PC-3 (cell line): ENCODE data around the gene ABCC3. TPM values are rescaled to one million over a fixed set of nuclear protein-coding genes. Genes with fewer than 3 reads are reported as not detected.

Source experiments
- ATAC-seq: fragments of 200-7000 bp; cut with Tn5 transposase; 2 replicates; pipeline ENCODE4 v1.9.1; 2020; ENCODE audit warnings: mild to moderate bottlenecking, moderate library complexity
- Bru-seq: library from RNA; stranded (reverse); fragments of 400-500 nt; gene quantifications from one replicate; lab custom pipeline; 2021; lab: Mats Ljungman, UMichigan
- BruChase-seq, 2 experiments: library from RNA; stranded (reverse); fragments of 400-500 nt; gene quantifications; one replicate each; lab custom pipeline; 2021; lab: Mats Ljungman, UMichigan
- BruUV-seq: library from RNA; stranded (reverse); fragments of 400-500 nt; replicated peaks from 2 replicates; lab custom pipeline; 2021; lab: Mats Ljungman, UMichigan
- CTCF ChIA-PET: fragments of 300-600 bp; sonication (Branson Sonifier 250); formaldehyde crosslinking; loops from one replicate; lab custom pipeline; 2022; ENCODE audit warnings: antibody characterized with exemption; lab: Charles Lee
- POLR2A ChIA-PET: fragments of 300-600 bp; sonication (Branson Sonifier 250); formaldehyde crosslinking; loops from one replicate; lab custom pipeline; 2022; ENCODE audit warnings: antibody characterized with exemption; ENCODE audit not compliant: unreplicated experiment; lab: Charles Lee
- DNase-seq: peaks from one replicate; pipeline ENCODE4 v3.0.0-alpha.2; 2015
- H2AFZ ChIP-seq: fragments of 300-600 bp; sonication (generic); 2 replicates; pipeline ENCODE4 v1.6.0; 2016; ENCODE audit warnings: antibody characterized with exemption, low read length
- H3F3A ChIP-seq: fragments of 300-600 bp; sonication (generic); one replicate; pipeline ENCODE4 v1.6.0; 2017; ENCODE audit warnings: antibody characterized with exemption, low read length, control low read depth, mild to moderate bottlenecking; ENCODE audit not compliant: unreplicated experiment
- H3K27ac ChIP-seq: fragments of 300-600 bp; sonication (generic); 2 replicates; pipeline ENCODE4 v1.5.1; 2016; ENCODE audit warnings: mild to moderate bottlenecking, low read length
- H3K27me3 ChIP-seq: fragments of 300-600 bp; sonication (generic); 2 replicates; pipeline ENCODE4 v1.6.1; 2016; ENCODE audit warnings: low read length, mixed read lengths
- H3K36me3 ChIP-seq: fragments of 300-600 bp; sonication (generic); 2 replicates; pipeline ENCODE4 v1.6.1; 2016; ENCODE audit warnings: low read depth, mixed run types, low read length, mixed read lengths
- H3K4me1 ChIP-seq: fragments of 300-600 bp; sonication (generic); 2 replicates; pipeline ENCODE4 v1.5.1; 2016; ENCODE audit warnings: low read length; ENCODE audit not compliant: insufficient read depth
- H3K4me2 ChIP-seq: fragments of 300-600 bp; sonication (generic); 2 replicates; pipeline ENCODE4 v1.6.0; 2016; ENCODE audit warnings: low read length
- H3K4me3 ChIP-seq: fragments of 300-600 bp; sonication (generic); 2 replicates; pipeline ENCODE4 v1.5.1; 2016; ENCODE audit warnings: mild to moderate bottlenecking, low read length, mixed read lengths
- H3K79me2 ChIP-seq: fragments of 300-600 bp; sonication (generic); 2 replicates; pipeline ENCODE4 v1.6.1; 2017; ENCODE audit warnings: low read length, mixed read lengths
- H3K9ac ChIP-seq: fragments of 300-600 bp; sonication (generic); 2 replicates; pipeline ENCODE4 v1.6.0; 2016; ENCODE audit warnings: mild to moderate bottlenecking, low read length
- H3K9me2 ChIP-seq: fragments of 300-600 bp; sonication (generic); replicated peaks from 2 replicates; pipeline ENCODE4 v1.6.1; 2016; ENCODE audit warnings: mixed run types, low read length, mixed read lengths
- H3K9me3 ChIP-seq: fragments of 300-600 bp; sonication (generic); 2 replicates; pipeline ENCODE4 v1.6.1; 2016; ENCODE audit warnings: low read length, mixed read lengths
- H4K20me1 ChIP-seq: fragments of 300-600 bp; sonication (generic); 2 replicates; pipeline ENCODE4 v1.6.1; 2016; ENCODE audit warnings: low read length, mixed read lengths
- CTCF ChIP-seq: fragments of 300-600 bp; sonication (generic); conservative IDR thresholded peaks from 2 replicates; pipeline ENCODE4 v1.5.1; 2017; ENCODE audit warnings: antibody characterized with exemption, low read depth, mild to moderate bottlenecking, low read length
- EZH2 ChIP-seq: fragments of 300-600 bp; sonication (generic); IDR thresholded peaks from one replicate; pipeline ENCODE4 v1.6.1; 2017; ENCODE audit warnings: antibody characterized with exemption, mild to moderate bottlenecking, low read length; ENCODE audit not compliant: unreplicated experiment
- EZH2phosphoT487 ChIP-seq: fragments of 300-600 bp; sonication (generic); IDR thresholded peaks from 2 replicates; pipeline ENCODE4 v1.6.1; 2018; ENCODE audit warnings: mild to moderate bottlenecking, antibody characterized with exemption, low read length, borderline replicate concordance
- intact Hi-C: fragments of 100-400 bp; cut with micrococcal nuclease; formaldehyde crosslinking; loops from 2 replicates; pipeline ENCODE4 v1.9.0; 2023
- long read RNA-seq: library from polyadenylated mRNA; unstranded; transcript quantifications from one replicate; pipeline ENCODE4 v2.0.0, GENCODE V29; 2021; ENCODE audit not compliant: unreplicated experiment
- total RNA-seq: library from RNA; depleted of rRNA; stranded (reverse); fragments of >200 nt; gene quantifications from 2 replicates; pipeline ENCODE4 v1.2.3, GENCODE V29; 2014; rRNA removed

Gene ABCC3
- 50.2 and 64.4 TPM in 2 replicates for total RNA-seq
- Bru-seq, nascent RNA: percentile 95 among the genes with signal in this experiment
- percentile 95 among the genes with signal in this experiment for BruChase-seq, experiment 1, labeled RNA remaining after a 6-hour chase
- BruChase-seq, experiment 2, labeled RNA remaining after a 2-hour chase: percentile 97 among the genes with signal in this experiment
- long read RNA-seq, full-length matches to known transcripts: 96 of 540 reads
- long read RNA-seq, partial matches to known transcripts: 253 of 540 reads
- long read RNA-seq, other reads (novel, unspliced or antisense): 191 of 540 reads

- BruUV-seq: no TSS peak
- Histone ChIP-seq H3K27me3 (no peaks in the 10 kb centered on the region), H3K4me3 (peak within 1 kb of the TSS; percentile 72), H2AFZ (peak within 1 kb of the TSS; percentile 85), H3K4me2 (peak within 1 kb of the TSS; percentile 87), H4K20me1 (no peaks in the 10 kb centered on the region), H3K9me3 (no peaks in the 10 kb centered on the region), H3F3A (peaks cover 12% of the 10 kb centered on the region), H3K36me3 (no peaks in the 10 kb centered on the region), H3K27ac (peak within 1 kb of the TSS; percentile 90), H3K4me1 (peaks cover 70% of the 10 kb centered on the region), H3K9me2 (no peaks in the 10 kb centered on the region), H3K9ac (peak within 1 kb of the TSS; percentile 80), H3K79me2 (peaks cover 36% of the 10 kb centered on the region)
- POLR2A ChIA-PET: no interaction called here
- TF ChIP-seq EZH2phosphoT487: no peak
- no peak for TF ChIP-seq CTCF
- TF ChIP-seq EZH2: no peak
- ATAC-seq (peak; percentile 29), DNase-seq (peak; percentile 75)
- intact Hi-C loops: loop anchor here (5.0 to 10.0 kb wide), 2 partner anchors 72 to 240 kb away; partner anchors contain the start of genes CACNA1G and LRRC59
- CTCF ChIA-PET: interaction anchor here (1.1 kb wide), 1 partner anchor 90 kb away, joined by 3 read pairs; no protein-coding TSS in a partner anchor
Observed at GRCh38 chr17:50634224-50634914, at the start of gene ABCC3. Gene ABCC3, plus strand, starts transcription at chr17:50634881. Its CDS starts 56 bp downstream, at chr17:50634937.

GRCh38 chr17:50585346-50585745, 49.3 kb upstream of the ABCC3 start:
- no peak overlapping the region for H3K9ac ChIP-seq
- no peak overlapping the region for H3K27ac ChIP-seq
- H4K20me1 ChIP-seq: no peaks in the 10 kb centered on the region
- ChIA-PET CTCF (interaction anchor here (0.5 kb wide), 1 partner anchor 74 kb away, joined by 3 read pairs; no protein-coding TSS in a partner anchor), POLR2A (no interaction called here)
- H3K9me3 ChIP-seq: no peaks in the 10 kb centered on the region
- ATAC-seq (no peak), DNase-seq (no peak)
- intact Hi-C loops: no loop called here
- TF ChIP-seq EZH2phosphoT487: no peak
- no peak for TF ChIP-seq CTCF
- no peak for TF ChIP-seq EZH2
- H3K27me3 ChIP-seq: no peaks in the 10 kb centered on the region; the same call in 1 of the 2 replicates
- no peaks in the 10 kb centered on the region for H3K79me2 ChIP-seq
- H3K36me3 ChIP-seq: no peaks in the 10 kb centered on the region
- no peaks in the 10 kb centered on the region for H3K9me2 ChIP-seq
- H3K4me2 ChIP-seq: no peak overlapping the region
- H3K4me3 ChIP-seq: no peak overlapping the region
- H3F3A ChIP-seq: no peaks in the 10 kb centered on the region
- BruUV-seq: no TSS peak
- no peak overlapping the region for H2AFZ ChIP-seq
- no peaks in the 10 kb centered on the region for H3K4me1 ChIP-seq
